ENCODE results near the gene KCNJ11. TPM values are rescaled to one million over a fixed set of nuclear protein-coding genes. Genes with fewer than 3 reads are reported as not detected.

Gene KCNJ11
- total and polyA plus RNA-seq, 5 experiments from 2014 or later = 0.26 to 0.52 TPM; not detected in 3

DNA sequence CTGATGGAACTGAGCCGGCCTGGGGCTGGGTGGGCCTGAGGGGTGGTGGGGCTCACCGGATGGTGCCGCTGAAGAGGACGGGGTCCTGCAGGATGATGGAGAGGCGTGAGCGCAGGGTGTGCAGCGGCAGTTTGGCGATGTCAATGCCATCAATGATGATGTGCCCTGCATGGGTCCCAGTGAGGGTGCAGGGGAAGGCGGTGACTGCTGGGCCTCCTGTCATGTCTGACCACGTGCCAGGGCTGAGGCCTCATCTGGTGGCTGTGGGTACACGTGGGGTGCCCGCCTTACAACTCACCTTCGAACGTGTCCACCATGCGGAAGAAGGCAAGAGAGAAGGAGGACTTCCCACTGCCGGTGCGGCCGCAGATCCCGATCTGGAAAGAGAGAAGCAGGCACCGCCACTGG, 7.1 kb upstream of the KCNJ11 start:
- POLR2A ChIA-PET = no interaction called here
- no peak for ATAC-seq
- Mint-ChIP-seq H3K4me3 (no peak overlapping the region), H3K27ac (no peak overlapping the region), H3K27me3 (no peaks in the 10 kb centered on the region), H3K36me3 (no peaks in the 10 kb centered on the region), H3K4me1 (peaks cover 0 to 7% (median 0%) of the 10 kb centered on the region in 4 donors), H3K9me3 (no peaks in the 10 kb centered on the region)
- no peak for DNase-seq

DNA sequence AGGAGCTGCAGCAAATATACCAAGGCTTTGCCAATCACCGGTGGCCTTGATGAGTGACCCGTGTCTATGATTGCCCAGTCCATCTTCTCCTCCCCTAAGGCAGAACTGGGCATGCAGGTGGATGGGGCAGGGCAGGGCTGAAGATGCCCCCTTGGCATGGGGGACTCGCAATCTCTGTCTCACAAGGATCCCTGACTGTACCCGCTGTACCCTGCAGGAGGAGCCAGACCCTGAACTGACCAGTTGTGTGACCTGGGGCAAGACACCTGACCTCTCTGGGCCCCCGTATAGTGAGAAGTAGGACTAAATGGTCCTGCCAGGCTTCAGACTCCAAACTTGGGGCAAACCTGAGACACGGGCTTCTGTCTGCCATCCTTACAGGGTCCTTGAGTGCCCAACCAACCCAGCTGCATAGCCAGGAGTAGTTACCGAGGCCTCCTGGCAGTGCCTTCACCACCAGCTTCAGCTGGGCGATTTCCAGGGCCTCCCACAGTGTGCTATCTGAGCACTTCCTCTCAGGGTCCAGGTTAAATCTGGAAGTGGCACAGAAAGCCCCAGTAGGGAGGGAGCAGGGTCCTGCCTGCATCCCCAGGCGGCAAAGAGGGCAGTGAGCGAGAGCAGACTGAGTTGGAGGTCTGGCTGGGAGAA, 6.4 kb upstream of the KCNJ11 start:
- POLR2A ChIA-PET = no interaction called here
- Mint-ChIP-seq H3K36me3 (no peaks in the 10 kb centered on the region), H3K27me3 (no peaks in the 10 kb centered on the region), H3K9me3 (no peaks in the 10 kb centered on the region), H3K4me3 (no peak overlapping the region), H3K27ac (peak overlapping the region in 1 of 10 donors; percentile 57), H3K4me1 (peaks cover 0 to 5% (median 3%) of the 10 kb centered on the region in 4 donors)
- no peak for ATAC-seq
- DNase-seq = no peak

DNA sequence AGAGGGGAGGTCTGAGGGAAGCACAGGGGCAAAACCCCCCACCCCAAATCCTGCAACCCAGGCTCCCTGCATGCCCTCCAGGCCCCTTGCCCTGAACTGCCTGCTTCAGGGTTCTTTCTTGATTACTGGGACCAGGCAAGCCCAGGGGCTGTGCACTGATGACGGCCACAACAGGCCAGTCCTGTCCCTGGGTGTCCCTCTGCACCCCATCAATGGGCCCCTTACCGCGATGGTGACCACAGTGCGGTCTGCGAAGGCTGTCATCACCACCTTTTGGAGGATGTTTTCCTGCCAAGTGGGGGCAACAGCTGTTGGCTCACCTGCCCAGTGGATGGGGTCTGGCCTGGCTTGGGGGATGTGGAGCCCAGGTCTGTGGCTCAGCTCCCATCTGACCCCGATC, 5.0 kb upstream of the KCNJ11 start:
- Mint-ChIP-seq H3K36me3 (no peaks in the 10 kb centered on the region), H3K9me3 (no peaks in the 10 kb centered on the region), H3K27ac (no peak overlapping the region), H3K27me3 (no peaks in the 10 kb centered on the region), H3K4me3 (no peak overlapping the region), H3K4me1 (peaks cover 0 to 10% (median 7%) of the 10 kb centered on the region in 4 donors)
- no peak for ATAC-seq
- no peak for DNase-seq
- POLR2A ChIA-PET = no interaction called here

DNA sequence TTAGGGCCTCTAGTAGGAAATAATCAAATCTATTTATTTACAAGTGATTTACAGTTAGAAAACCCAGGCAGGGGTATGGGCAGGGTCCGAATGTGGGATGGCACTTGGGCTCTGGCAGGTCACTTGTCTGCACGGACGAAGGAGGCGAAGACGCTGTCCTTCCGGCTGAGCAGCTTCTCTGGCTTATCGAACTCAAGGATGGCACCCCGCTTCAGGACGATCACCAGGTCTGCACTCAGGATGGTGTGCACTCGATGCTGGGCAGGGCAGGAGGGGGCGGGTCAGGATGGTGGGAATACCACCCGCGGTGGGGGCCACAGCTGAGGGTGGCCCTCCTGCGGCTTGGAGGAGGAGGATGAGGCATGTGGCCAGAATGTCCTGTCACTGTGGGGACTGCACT, 4.4 kb upstream of the KCNJ11 start:
- H3K4me3 Mint-ChIP-seq = no peak overlapping the region
- H3K36me3 Mint-ChIP-seq = no peaks in the 10 kb centered on the region

DNA sequence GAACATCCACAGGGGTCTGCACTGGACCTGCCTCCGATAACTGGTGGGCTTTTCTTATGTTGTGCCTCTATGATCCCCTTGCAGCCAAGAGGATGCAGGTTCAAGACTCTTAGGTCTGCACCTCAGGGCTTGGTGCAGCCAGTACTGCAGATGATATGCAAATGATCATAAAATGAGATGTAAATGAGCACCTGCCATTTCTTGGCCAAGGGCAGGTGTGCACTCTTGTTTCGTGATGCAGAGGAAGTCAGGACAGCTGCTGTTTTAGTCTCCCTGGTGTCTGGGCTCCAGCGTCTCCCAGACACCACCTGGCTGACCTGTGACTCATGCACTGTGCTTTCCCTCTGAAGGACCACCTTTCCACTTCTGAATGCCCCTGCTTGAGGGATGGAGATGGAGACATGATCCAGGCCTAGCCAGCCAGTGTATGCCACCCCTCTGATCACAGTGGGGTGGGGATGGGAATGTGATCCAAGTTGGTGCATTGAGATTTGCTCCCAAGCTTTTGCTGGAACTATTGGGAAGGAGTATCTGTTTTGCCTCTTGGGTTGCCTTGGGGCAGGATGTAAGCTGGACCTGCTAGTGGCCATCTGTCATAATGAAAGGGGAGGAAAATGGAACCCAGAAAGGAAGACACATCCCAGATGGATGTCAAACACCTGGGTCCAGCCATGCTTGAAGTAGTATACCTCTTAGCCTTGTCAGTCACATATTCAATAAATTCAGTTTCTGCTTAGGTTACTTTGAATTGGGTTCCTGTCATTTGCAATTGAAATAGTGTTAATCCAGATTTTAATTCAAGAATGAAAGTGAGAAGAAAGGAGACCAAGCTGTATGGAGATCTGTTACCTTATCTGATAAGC, 3.3 kb upstream of the KCNJ11 start:
- Mint-ChIP-seq H3K4me1 (peaks cover 0 to 11% (median 9%) of the 10 kb centered on the region in 4 donors), H3K4me3 (peak overlapping the region in 3 of 10 donors; percentile 5 to 27 (median 21)), H3K9me3 (no peaks in the 10 kb centered on the region), H3K36me3 (no peaks in the 10 kb centered on the region), H3K27me3 (peaks cover 0 to 2% (median 0%) of the 10 kb centered on the region in 5 donors), H3K27ac (peak overlapping the region in 3 of 10 donors; percentile 6 to 78 (median 33))
- no peak for ATAC-seq
- DNase-seq = no peak
- POLR2A ChIA-PET = no interaction called here

More for the DNA sequence above, 4.4 kb upstream of the KCNJ11 start:
- no peak overlapping the region for H3K27ac Mint-ChIP-seq
- DNase-seq (no peak), ATAC-seq (no peak)
- POLR2A ChIA-PET = no interaction called here
- no peaks in the 10 kb centered on the region for H3K27me3 Mint-ChIP-seq
- H3K4me1 Mint-ChIP-seq = peaks cover 0 to 10% (median 8%) of the 10 kb centered on the region in 4 donors
- H3K9me3 Mint-ChIP-seq = no peaks in the 10 kb centered on the region

DNA sequence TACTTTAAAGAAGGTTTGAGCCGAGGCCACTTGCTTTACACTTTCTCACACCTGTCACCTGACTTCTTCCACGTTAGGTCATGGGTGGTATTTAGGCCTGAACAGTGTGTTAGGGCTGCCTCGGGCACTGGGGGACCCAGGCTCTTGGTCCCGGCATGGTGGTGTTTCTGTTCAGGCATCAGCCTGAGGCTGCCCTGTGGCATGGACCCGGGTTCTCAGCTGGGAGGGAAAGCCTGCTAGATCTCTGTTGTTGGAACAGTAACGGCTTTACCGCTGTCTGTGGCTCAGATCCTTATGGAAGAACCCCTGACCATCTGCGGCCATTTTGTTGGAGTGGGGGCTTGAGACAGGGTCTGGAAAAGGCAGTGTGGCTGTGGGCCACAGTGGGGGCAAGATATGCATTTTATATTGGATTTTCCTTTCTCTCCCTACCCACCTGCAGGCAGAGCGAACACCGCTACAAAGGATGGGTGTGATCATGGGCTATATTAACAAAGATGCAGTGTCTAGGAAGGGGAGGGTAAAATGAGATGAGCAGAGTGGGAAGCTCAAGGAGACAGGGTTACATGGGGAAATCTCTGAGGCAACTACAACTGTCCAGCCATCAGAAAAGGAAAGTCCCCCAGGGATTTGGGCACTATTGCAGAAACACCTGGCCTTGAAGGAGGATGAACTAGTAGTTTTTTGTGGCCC, 1.6 kb upstream of the KCNJ11 start:
- ATAC-seq (no peak), DNase-seq (no peak)
- Mint-ChIP-seq H3K9me3 (no peaks in the 10 kb centered on the region), H3K4me3 (peak overlapping the region; percentile 71 to 91 (median 86)), H3K4me1 (peaks cover 0 to 11% (median 9%) of the 10 kb centered on the region in 4 donors), H3K36me3 (no peaks in the 10 kb centered on the region), H3K27me3 (peaks cover 0 to 2% (median 0%) of the 10 kb centered on the region in 5 donors), H3K27ac (peak overlapping the region in 6 of 10 donors; percentile 21 to 61 (median 36))
- POLR2A ChIA-PET = interaction anchor here (0.6 kb wide), 2 partner anchors 25 to 122 kb away, joined by 3 to 4 read pairs; no protein-coding TSS in a partner anchor

DNA sequence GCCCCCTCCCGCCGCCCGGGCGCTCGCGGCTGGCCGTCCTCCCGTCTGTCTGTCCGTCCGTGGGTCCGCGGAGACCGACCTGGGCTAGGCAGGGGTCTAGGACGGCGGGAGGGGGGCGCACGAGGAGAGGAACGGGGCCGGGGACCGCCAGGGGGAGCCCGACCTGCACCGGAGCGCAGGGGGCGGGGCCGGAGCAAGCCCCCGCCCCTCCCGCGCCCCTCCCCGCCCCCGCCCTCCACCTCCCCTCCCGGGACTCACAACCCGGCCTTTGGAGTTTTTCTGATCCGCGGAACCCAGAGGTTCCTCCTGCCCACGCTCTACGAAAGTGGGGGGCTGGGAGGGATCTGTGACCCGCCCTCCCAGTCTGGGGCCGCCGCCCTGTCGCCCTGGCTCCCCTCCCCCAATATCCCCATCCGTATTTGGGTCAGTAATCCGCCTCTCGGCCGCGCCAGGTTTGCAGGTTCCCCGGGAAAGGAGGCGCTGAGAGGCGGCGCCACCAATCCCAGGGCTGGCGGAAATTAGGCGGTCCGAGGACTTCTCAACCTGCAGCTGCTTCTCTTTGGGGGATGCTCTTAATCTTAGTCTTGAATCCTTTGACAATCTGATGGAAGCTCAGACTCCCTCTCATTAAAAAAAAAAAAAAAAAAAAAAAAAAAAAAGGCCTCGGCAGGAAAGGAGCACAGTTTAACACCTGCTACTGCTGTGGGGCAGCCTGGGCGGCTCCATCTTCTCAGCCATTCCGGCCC, 925 bp upstream of the KCNJ11 start:
- Mint-ChIP-seq H3K4me1 (peaks cover 0 to 11% (median 9%) of the 10 kb centered on the region in 4 donors), H3K9me3 (no peaks in the 10 kb centered on the region), H3K27ac (peak overlapping the region in 9 of 10 donors; percentile 21 to 70 (median 51)), H3K36me3 (no peaks in the 10 kb centered on the region), H3K27me3 (peaks cover 0 to 2% (median 0%) of the 10 kb centered on the region in 5 donors), H3K4me3 (peak overlapping the region; percentile 83 to 92 (median 86))
- POLR2A ChIA-PET = interaction anchor here (0.6 kb wide), 5 partner anchors 26 to 182 kb away, joined by 3 to 5 read pairs (median 4); no protein-coding TSS in a partner anchor
- ATAC-seq = peak; percentile 87 to 90
- peak; percentile 67 to 92 (median 82) for DNase-seq

DNA sequence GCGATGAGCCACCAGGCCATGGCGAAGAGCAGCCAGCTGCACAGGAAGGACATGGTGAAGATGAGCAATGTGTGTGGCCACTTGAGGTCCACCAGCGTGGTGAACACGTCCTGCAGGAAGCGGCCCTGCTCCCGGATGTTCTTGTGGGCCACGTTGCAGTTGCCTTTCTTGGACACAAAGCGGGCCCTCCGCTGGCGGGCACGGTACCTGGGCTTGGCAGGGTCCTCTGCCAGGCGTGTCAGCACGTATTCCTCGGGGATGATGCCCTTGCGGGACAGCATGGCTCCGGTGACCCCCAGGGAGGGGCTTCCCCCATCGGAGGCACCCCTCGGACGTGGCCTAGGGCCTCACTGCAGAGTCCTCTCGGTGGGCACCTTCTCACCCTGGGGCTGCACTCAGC, 648 bp downstream of the KCNJ11 start:
- POLR2A ChIA-PET = no interaction called here
- peaks cover 0 to 2% (median 0%) of the 10 kb centered on the region in 5 donors for H3K27me3 Mint-ChIP-seq
- H3K27ac Mint-ChIP-seq = peak overlapping the region in 2 of 10 donors; percentile 29 to 65
- peaks cover 0 to 11% (median 11%) of the 10 kb centered on the region in 4 donors for H3K4me1 Mint-ChIP-seq
- peak overlapping the region; percentile 56 to 86 (median 68) for H3K4me3 Mint-ChIP-seq
- ATAC-seq (no peak), DNase-seq (no peak)
- H3K36me3 Mint-ChIP-seq = no peaks in the 10 kb centered on the region
- H3K9me3 Mint-ChIP-seq = no peaks in the 10 kb centered on the region

DNA sequence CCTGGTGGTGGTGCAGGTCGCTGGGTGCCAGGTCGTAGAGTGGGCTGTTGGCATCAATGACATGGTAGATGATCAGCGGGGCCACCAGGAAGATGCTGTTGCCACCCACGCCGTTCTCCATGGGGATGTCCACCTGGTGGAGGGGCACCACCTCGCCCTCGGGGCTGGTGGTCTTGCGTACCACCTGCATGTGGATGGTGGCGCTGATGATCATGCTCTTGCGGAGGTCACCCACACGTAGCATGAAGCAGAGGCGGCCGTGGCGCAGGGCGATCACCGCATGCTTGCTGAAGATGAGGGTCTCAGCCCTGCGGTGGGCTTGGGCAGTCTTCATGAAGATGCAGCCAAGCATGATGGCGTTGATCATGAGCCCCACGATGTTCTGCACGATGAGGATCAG, 1.2 kb downstream of the KCNJ11 start:
- ATAC-seq (no peak), DNase-seq (no peak)
- Mint-ChIP-seq H3K27ac (peak overlapping the region in 1 of 10 donors; percentile 65), H3K36me3 (no peaks in the 10 kb centered on the region), H3K9me3 (no peaks in the 10 kb centered on the region), H3K27me3 (peaks cover 0 to 2% (median 0%) of the 10 kb centered on the region in 5 donors), H3K4me3 (peak overlapping the region in 9 of 10 donors; percentile 14 to 74 (median 60)), H3K4me1 (peaks cover 0 to 11% (median 11%) of the 10 kb centered on the region in 4 donors)
- POLR2A ChIA-PET = no interaction called here

DNA sequence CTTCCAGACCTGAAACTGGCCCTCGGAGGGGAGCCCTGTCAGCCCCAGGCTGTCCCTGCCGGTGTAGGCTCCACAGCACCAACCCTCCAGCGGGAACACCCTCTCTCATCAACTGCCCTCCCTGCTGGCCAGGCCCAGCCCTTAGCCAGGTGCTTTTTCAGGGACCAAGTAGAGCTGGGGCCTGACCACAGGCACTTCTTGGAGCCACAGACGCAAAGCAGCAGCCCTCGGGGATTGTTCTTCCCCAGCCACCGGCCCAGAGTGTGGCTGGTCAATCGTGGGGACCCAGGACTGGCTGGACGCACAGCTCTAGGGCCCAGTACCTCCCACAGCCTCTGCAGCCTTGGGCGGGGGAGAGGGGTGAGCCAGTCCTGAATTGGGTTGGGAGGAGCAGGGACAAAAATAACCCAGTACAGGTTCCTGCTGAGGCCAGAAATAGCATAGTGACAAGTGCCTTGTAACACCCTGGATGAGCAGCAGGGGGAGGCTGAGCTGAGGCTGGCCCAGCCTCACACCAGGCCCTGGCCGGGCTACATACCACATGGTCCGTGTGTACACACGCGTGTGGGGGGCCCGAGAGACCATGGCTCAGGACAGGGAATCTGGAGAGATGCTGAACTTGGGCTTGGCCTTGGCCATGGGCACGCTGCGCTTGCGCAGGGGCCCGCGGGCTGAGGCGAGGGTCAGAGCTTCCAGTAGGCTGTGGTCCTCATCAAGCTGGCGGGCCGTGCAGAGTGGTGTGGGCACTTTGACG, 2.0 kb downstream of the KCNJ11 start:
- H3K4me1 Mint-ChIP-seq = peaks cover 0 to 11% (median 11%) of the 10 kb centered on the region in 4 donors
- peak overlapping the region in 1 of 10 donors; percentile 74 for H3K4me3 Mint-ChIP-seq
- H3K9me3 Mint-ChIP-seq = no peaks in the 10 kb centered on the region
- DNase-seq (peak in 4 of 10 donors; percentile 17 to 20 (median 18)), ATAC-seq (no peak)
- H3K36me3 Mint-ChIP-seq = no peaks in the 10 kb centered on the region
- H3K27ac Mint-ChIP-seq = peak overlapping the region in 1 of 10 donors; percentile 21
- H3K27me3 Mint-ChIP-seq = peaks cover 0 to 2% (median 0%) of the 10 kb centered on the region in 5 donors
- POLR2A ChIA-PET = no interaction called here

DNA sequence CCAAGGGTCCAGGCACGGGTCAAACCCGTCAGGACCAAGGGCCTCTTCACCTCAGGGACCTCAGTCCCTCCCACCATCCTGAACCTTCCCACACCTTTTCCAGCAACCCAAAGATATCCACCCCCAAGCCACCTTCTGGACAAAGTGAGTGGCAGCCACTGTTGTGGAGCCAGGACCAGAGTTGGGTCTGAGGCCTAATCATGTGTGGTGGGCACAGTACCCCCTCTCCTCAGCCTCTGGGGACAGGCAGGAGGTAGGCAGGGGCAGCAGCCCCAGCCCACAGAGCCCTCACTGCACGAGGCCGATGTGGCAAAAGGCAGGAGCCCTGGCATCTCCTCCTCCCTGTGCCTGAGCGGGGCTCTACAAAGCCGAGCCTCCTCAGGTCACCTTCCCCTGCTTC, 2.5 kb downstream of the KCNJ11 start:
- DNase-seq (no peak), ATAC-seq (no peak)
- no peaks in the 10 kb centered on the region for H3K9me3 Mint-ChIP-seq
- POLR2A ChIA-PET = no interaction called here
- H3K27me3 Mint-ChIP-seq = peaks cover 0 to 2% (median 0%) of the 10 kb centered on the region in 5 donors
- no peak overlapping the region for H3K4me3 Mint-ChIP-seq
- H3K27ac Mint-ChIP-seq = no peak overlapping the region
- peaks cover 0 to 11% (median 11%) of the 10 kb centered on the region in 4 donors for H3K4me1 Mint-ChIP-seq
- H3K36me3 Mint-ChIP-seq = no peaks in the 10 kb centered on the region
